Mucosa of stomach (tissue), 1 donor: Measurements from ENCODE around the gene MT2A.

Source experiments
- H3K27me3 ChIP-seq: one replicate; pipeline ENCODE4 v1.7.0; 2013; ENCODE audit warnings: mild to moderate bottlenecking, low read length; ENCODE audit not compliant: control insufficient read depth, insufficient read depth
- H3K36me3 ChIP-seq: one replicate; pipeline ENCODE4 v1.7.0; 2013; ENCODE audit warnings: low read length; ENCODE audit not compliant: control insufficient read depth, insufficient read depth
- H3K4me1 ChIP-seq: one replicate; pipeline ENCODE4 v1.7.0; 2013; ENCODE audit warnings: mild to moderate bottlenecking, low read length; ENCODE audit not compliant: control insufficient read depth, insufficient read depth
- H3K4me3 ChIP-seq: one replicate; pipeline ENCODE4 v1.7.0; 2013; ENCODE audit warnings: low read length
- H3K9ac ChIP-seq: one replicate; pipeline ENCODE4 v1.7.0; 2013; ENCODE audit warnings: mild to moderate bottlenecking, low read length, moderate library complexity
- H3K9me3 ChIP-seq: one replicate; pipeline ENCODE4 v1.7.0; 2013; ENCODE audit warnings: mild to moderate bottlenecking, low read length, moderate library complexity; ENCODE audit not compliant: control insufficient read depth
- donor health status: Pancreatic carcinoma.

Gene MT2A

GRCh38 chr16:56626685-56627084, 18.3 kb downstream of the MT2A start:
- peak overlapping the region; percentile 89 for H3K9ac ChIP-seq
- no peaks in the 10 kb centered on the region for H3K9me3 ChIP-seq
- H3K27me3 ChIP-seq = peaks cover 2% of the 10 kb centered on the region
- H3K36me3 ChIP-seq = no peaks in the 10 kb centered on the region
- H3K4me1 ChIP-seq = peaks cover 11% of the 10 kb centered on the region
- H3K4me3 ChIP-seq = peak overlapping the region; percentile 86

- no peaks in the 10 kb centered on the region for H3K9me3 ChIP-seq
- peaks cover 23% of the 10 kb centered on the region for H3K4me1 ChIP-seq
- no peaks in the 10 kb centered on the region for H3K36me3 ChIP-seq
- H3K9ac ChIP-seq = no peak overlapping the region
- H3K27me3 ChIP-seq = peaks cover 20% of the 10 kb centered on the region
- H3K4me3 ChIP-seq = no peak overlapping the region
Measured at GRCh38 chr16:56628486-56629350, 20.3 kb downstream of the MT2A start.

GRCh38 chr16:56629531-56629930, 21.1 kb downstream of the MT2A start:
- Histone ChIP-seq H3K27me3 (peaks cover 28% of the 10 kb centered on the region), H3K4me3 (no peak overlapping the region), H3K4me1 (peaks cover 24% of the 10 kb centered on the region), H3K36me3 (no peaks in the 10 kb centered on the region), H3K9me3 (no peaks in the 10 kb centered on the region), H3K9ac (no peak overlapping the region)

GRCh38 chr16:56630134-56630533, 21.8 kb downstream of the MT2A start:
- no peaks in the 10 kb centered on the region for H3K9me3 ChIP-seq
- H3K36me3 ChIP-seq = no peaks in the 10 kb centered on the region
- H3K27me3 ChIP-seq = peaks cover 34% of the 10 kb centered on the region
- H3K9ac ChIP-seq = no peak overlapping the region
- H3K4me3 ChIP-seq = no peak overlapping the region
- H3K4me1 ChIP-seq = peaks cover 27% of the 10 kb centered on the region

GRCh38 chr16:56631197-56631596, 22.8 kb downstream of the MT2A start:
- Histone ChIP-seq H3K36me3 (no peaks in the 10 kb centered on the region), H3K4me3 (no peak overlapping the region), H3K4me1 (peaks cover 29% of the 10 kb centered on the region), H3K9me3 (no peaks in the 10 kb centered on the region), H3K27me3 (peaks cover 45% of the 10 kb centered on the region), H3K9ac (no peak overlapping the region)

- no peaks in the 10 kb centered on the region for H3K36me3 ChIP-seq
- peaks cover 50% of the 10 kb centered on the region for H3K27me3 ChIP-seq
- peak overlapping the region; percentile 25 for H3K4me3 ChIP-seq
- H3K4me1 ChIP-seq = peaks cover 29% of the 10 kb centered on the region
- H3K9me3 ChIP-seq = no peaks in the 10 kb centered on the region
- peak overlapping the region; percentile 78 for H3K9ac ChIP-seq
Measured at GRCh38 chr16:56631832-56632155, 23.4 kb downstream of the MT2A start.

GRCh38 chr16:56632156-56632847, 23.9 kb downstream of the MT2A start, which contains the start of gene MT1M:
MT1M (plus strand) TSS chr16:56632659; CDS start chr16:56632732, 73 bp downstream.
- Histone ChIP-seq H3K36me3 (no peaks in the 10 kb centered on the region), H3K4me1 (peaks cover 24% of the 10 kb centered on the region), H3K9ac (peak within 1 kb of the TSS; percentile 78), H3K4me3 (peak within 1 kb of the TSS; percentile 25), H3K27me3 (peaks cover 50% of the 10 kb centered on the region), H3K9me3 (no peaks in the 10 kb centered on the region)

GRCh38 chr16:56632848-56633365, 24.5 kb downstream of the MT2A start:
- Histone ChIP-seq H3K4me1 (peaks cover 28% of the 10 kb centered on the region), H3K4me3 (peak overlapping the region; percentile 15), H3K36me3 (no peaks in the 10 kb centered on the region), H3K27me3 (peaks cover 55% of the 10 kb centered on the region), H3K9ac (peak overlapping the region; percentile 78), H3K9me3 (no peaks in the 10 kb centered on the region)

GRCh38 chr16:56633535-56633934, 25.2 kb downstream of the MT2A start:
- Histone ChIP-seq H3K9ac (peak overlapping the region; percentile 78), H3K36me3 (no peaks in the 10 kb centered on the region), H3K4me1 (peaks cover 34% of the 10 kb centered on the region), H3K4me3 (no peak overlapping the region), H3K27me3 (peaks cover 57% of the 10 kb centered on the region), H3K9me3 (no peaks in the 10 kb centered on the region)

GRCh38 chr16:56634715-56635440, 26.5 kb downstream of the MT2A start:
- H3K9ac ChIP-seq = no peak overlapping the region
- peaks cover 46% of the 10 kb centered on the region for H3K4me1 ChIP-seq
- no peaks in the 10 kb centered on the region for H3K9me3 ChIP-seq
- peaks cover 57% of the 10 kb centered on the region for H3K27me3 ChIP-seq
- H3K4me3 ChIP-seq = no peak overlapping the region
- H3K36me3 ChIP-seq = no peaks in the 10 kb centered on the region

GRCh38 chr16:56635441-56635967, 27.1 kb downstream of the MT2A start:
- H3K4me3 ChIP-seq = no peak overlapping the region
- peaks cover 57% of the 10 kb centered on the region for H3K27me3 ChIP-seq
- peaks cover 46% of the 10 kb centered on the region for H3K4me1 ChIP-seq
- no peaks in the 10 kb centered on the region for H3K9me3 ChIP-seq
- no peak overlapping the region for H3K9ac ChIP-seq
- H3K36me3 ChIP-seq = no peaks in the 10 kb centered on the region
